BJ (cell line): ENCODE data around the gene C3orf20. TPM values are rescaled to one million over a fixed set of nuclear protein-coding genes. Genes with fewer than 3 reads are reported as not detected.

Experiments used
- CTCF ChIA-PET: fragments of 350-600 bp; formaldehyde crosslinking; extraction: SDS; loops from one replicate; lab custom pipeline; 2021; ENCODE audit warnings: antibody characterized with exemption, inconsistent platforms; lab: Yijun Ruan, JAX
- POLR2A ChIA-PET: fragments of 300-600 bp; sonication (Branson Sonifier 250); formaldehyde crosslinking; extraction: SDS; loops from one replicate; lab custom pipeline; 2021; ENCODE audit warnings: antibody characterized with exemption; lab: Charles Lee
- DNase-seq: peaks from one replicate; pipeline ENCODE4 v3.0.0-alpha.2; 2011; ENCODE audit warnings: low read depth
- H3K27me3 ChIP-seq: 2 replicates; pipeline ENCODE4 v1.6.0; 2011; ENCODE audit warnings: low read length; ENCODE audit not compliant: control insufficient read depth, insufficient read depth
- H3K36me3 ChIP-seq: 2 replicates; pipeline ENCODE4 v1.5.1; 2011; ENCODE audit warnings: low read length; ENCODE audit not compliant: control insufficient read depth, insufficient read depth
- H3K4me3 ChIP-seq: 2 replicates; pipeline ENCODE4 v1.5.1; 2011; ENCODE audit warnings: low read depth, mild to moderate bottlenecking, control low read depth, low read length
- CTCF ChIP-seq: IDR thresholded peaks from 2 replicates; pipeline ENCODE4 v1.5.1; 2011; ENCODE audit warnings: low read depth, mild to moderate bottlenecking, control low read depth, inconsistent platforms, low read length, moderate library complexity; ENCODE audit not compliant: insufficient read depth
- polyA plus RNA-seq: library from polyadenylated mRNA; depleted of rRNA; stranded (reverse); fragments of >200 nt; gene quantifications from 2 replicates; pipeline ENCODE4 v1.2.3, GENCODE V29; 2011

Gene C3orf20
- polyA plus RNA-seq, 1 experiment = not detected

- no peak for DNase-seq
- CTCF ChIA-PET = no interaction called here
- H3K4me3 ChIP-seq = no peak overlapping the region
- no peaks in the 10 kb centered on the region for H3K27me3 ChIP-seq
- no peak for TF ChIP-seq CTCF
- POLR2A ChIA-PET = no interaction called here
- H3K36me3 ChIP-seq = no peaks in the 10 kb centered on the region
Measured at GRCh38 chr3:14758959-14759358, 84.0 kb downstream of the C3orf20 start.

GRCh38 chr3:14760185-14760584, 85.2 kb downstream of the C3orf20 start:
- H3K4me3 ChIP-seq = no peak overlapping the region
- H3K36me3 ChIP-seq = no peaks in the 10 kb centered on the region
- H3K27me3 ChIP-seq = no peaks in the 10 kb centered on the region
- POLR2A ChIA-PET = no interaction called here
- TF ChIP-seq CTCF = no peak
- no peak for DNase-seq
- CTCF ChIA-PET = no interaction called here

- CTCF ChIA-PET = interaction anchor here (0.7 kb wide), 1 partner anchor 17 kb away, joined by 3 read pairs; no protein-coding TSS in a partner anchor
- DNase-seq = no peak
- no peak for TF ChIP-seq CTCF
- H3K4me3 ChIP-seq = no peak overlapping the region
- no peaks in the 10 kb centered on the region for H3K36me3 ChIP-seq
- POLR2A ChIA-PET = no interaction called here
- no peaks in the 10 kb centered on the region for H3K27me3 ChIP-seq
Measured at GRCh38 chr3:14761121-14761672, 86.3 kb downstream of the C3orf20 start.

GRCh38 chr3:14761866-14762265, 86.9 kb downstream of the C3orf20 start:
- Histone ChIP-seq H3K4me3 (no peak overlapping the region), H3K36me3 (no peaks in the 10 kb centered on the region), H3K27me3 (no peaks in the 10 kb centered on the region)
- DNase-seq = no peak
- ChIA-PET POLR2A (no interaction called here), CTCF (no interaction called here)
- no peak for TF ChIP-seq CTCF

GRCh38 chr3:14762701-14763100, 87.8 kb downstream of the C3orf20 start:
- no peak for DNase-seq
- H3K4me3 ChIP-seq = no peak overlapping the region
- H3K36me3 ChIP-seq = no peaks in the 10 kb centered on the region
- ChIA-PET POLR2A (no interaction called here), CTCF (no interaction called here)
- no peak for TF ChIP-seq CTCF
- H3K27me3 ChIP-seq = no peaks in the 10 kb centered on the region
